KOPT-K1 (cell line): Measurements from ENCODE around the gene SPINK2.

ENCODE experiments used
- H3K27ac ChIP-seq: fragments of 200-600 bp; sonication (generic); 2 replicates; pipeline ENCODE4 v1.5.1; 2016; ENCODE audit warnings: antibody characterized with exemption, mild to moderate bottlenecking, low read depth, low read length; ENCODE audit not compliant: poor library complexity, severe bottlenecking
- H3K36me3 ChIP-seq: fragments of 200-600 bp; sonication (generic); 2 replicates; pipeline ENCODE4 v1.5.1; 2017; ENCODE audit warnings: antibody characterized with exemption, mild to moderate bottlenecking, low read length, moderate library complexity; ENCODE audit not compliant: insufficient read depth
- H3K9me3 ChIP-seq: fragments of 200-600 bp; sonication (generic); 2 replicates; pipeline ENCODE4 v1.5.1; 2017; ENCODE audit warnings: antibody characterized with exemption, low read length, mild to moderate bottlenecking; ENCODE audit not compliant: insufficient read depth, poor library complexity, severe bottlenecking

SPINK2 gene

DNA sequence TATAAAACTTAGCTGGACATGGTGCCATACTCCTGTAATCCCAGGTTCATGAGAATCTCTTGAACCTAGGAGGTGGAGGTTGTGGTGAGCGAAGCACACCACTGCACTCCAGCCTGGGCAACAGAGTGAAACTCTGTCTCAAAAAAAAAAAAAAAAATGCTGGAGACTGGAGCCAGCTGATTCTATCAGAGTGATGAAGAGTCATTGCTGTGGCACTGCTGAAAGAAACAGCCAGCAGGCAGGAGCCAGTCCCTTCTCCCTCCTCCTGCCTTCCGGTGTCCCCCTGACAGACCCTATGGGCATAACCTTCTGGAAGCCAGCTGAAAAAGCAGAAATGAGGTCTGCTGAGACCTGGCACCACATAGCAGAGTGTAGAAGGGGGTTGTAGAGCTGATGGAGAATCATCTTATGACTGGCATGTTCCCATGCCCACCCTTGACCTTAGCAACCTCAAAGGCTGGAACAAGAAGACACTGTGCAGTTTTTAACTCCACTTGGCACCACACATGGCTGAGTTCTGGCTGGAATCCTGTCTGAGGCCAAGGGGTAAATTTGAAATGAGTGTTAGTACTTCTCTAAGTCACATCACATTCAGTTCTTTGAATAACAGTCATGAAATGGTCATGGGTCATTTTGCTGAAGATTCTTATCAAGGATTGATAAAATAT lies 2.6 kb upstream of the SPINK2 start:
- H3K9me3 ChIP-seq, result peaks cover 8% of the 10 kb centered on the region
- H3K36me3 ChIP-seq, result no peaks in the 10 kb centered on the region
- H3K27ac ChIP-seq, result no peak overlapping the region

DNA sequence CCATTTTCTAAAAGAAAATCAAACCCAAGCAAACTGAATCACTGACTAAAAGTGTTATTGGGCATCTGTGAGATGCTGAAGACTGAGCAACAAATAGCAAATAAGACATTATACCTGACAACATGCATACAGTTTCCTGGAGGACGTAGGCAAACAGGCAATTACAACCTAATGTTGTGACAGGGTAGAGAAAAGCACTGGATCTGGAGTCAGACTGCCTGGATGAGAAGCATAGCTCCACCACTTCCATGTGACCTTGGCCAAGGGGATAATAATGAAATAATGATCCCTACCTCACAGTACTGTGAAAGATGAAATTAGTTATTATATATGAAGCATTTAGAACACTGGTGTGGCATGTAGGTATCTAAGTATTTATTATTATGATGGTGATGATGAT lies 2.7 kb downstream of the SPINK2 start:
- H3K9me3 ChIP-seq, result no peaks in the 10 kb centered on the region
- H3K36me3 ChIP-seq, result no peaks in the 10 kb centered on the region
- no peak overlapping the region for H3K27ac ChIP-seq

DNA sequence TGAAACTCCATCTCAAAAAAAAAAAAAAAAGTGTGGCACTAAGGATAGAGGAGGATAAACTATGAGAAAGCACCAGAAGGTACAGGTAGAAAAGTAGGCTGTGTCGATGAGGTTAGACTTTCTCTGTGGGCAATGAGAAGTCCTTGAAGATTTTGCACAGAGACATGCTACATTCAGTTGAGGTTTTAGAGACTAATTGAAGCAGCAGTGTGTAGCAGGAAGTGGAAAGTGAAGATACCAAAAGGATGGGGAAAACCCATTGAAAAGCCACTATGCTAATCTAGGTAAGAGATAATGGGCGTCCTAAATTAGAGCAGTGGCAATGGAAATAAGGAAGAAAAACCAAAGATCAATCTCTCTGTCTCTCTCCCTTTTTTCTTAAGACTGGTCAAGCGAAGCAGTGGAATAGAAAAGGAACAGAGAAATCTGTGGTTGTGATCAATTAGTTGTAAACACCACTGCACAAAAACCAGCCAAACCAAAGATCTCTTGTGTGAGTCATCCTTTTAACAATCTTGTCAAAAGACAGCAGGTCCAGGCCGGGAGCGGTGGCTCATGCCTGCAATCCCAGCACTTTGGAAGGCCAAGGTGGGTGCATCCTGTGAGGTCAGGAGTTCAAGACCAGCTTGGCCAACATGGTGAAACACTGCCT lies 3.5 kb downstream of the SPINK2 start:
- H3K27ac ChIP-seq, result no peak overlapping the region
- no peaks in the 10 kb centered on the region for H3K9me3 ChIP-seq

DNA sequence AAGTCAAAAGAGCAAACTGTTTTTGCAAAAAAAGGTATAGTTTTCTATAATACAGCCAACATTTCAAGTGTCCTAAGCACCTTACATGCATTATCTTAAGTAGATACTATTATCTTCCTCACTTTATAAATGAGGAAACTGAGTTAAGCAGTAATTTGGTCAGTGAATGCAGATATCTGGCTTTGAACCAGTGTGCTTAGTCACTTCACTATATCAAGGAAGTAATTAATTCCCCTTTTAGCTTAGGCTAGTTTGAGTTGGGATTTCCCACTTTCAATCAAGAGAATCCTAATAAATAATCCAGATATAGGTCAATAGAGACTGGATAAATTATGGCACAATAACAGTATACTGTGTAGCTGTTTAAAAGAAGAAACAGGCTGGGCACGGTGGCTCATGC lies 14.8 kb downstream of the SPINK2 start:
- H3K36me3 ChIP-seq, result no peaks in the 10 kb centered on the region
- no peak overlapping the region for H3K27ac ChIP-seq
- H3K9me3 ChIP-seq, result no peaks in the 10 kb centered on the region

More for the DNA sequence above, 3.5 kb downstream of the SPINK2 start:
- no peaks in the 10 kb centered on the region for H3K36me3 ChIP-seq

DNA sequence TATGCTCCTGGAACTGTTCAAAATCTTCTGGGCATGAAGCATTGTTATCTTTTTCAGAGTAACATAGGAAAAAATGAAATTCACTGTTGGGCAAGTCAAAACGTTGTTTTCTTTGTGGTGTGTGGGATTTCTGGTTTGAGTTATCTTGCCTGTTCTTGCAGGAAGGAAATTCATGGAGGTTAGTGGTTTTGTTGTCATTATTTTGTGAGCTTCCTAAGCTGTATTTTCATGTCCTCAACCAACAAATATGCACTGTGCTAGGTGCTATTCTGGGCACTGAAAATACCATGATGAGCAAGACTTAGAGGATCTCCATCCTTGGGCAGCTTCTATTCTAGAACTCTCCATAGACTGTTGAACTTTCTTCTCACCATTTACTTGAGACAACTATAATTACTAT lies 16.9 kb downstream of the SPINK2 start:
- Histone ChIP-seq H3K27ac (no peak overlapping the region), H3K36me3 (no peaks in the 10 kb centered on the region), H3K9me3 (no peaks in the 10 kb centered on the region)

DNA sequence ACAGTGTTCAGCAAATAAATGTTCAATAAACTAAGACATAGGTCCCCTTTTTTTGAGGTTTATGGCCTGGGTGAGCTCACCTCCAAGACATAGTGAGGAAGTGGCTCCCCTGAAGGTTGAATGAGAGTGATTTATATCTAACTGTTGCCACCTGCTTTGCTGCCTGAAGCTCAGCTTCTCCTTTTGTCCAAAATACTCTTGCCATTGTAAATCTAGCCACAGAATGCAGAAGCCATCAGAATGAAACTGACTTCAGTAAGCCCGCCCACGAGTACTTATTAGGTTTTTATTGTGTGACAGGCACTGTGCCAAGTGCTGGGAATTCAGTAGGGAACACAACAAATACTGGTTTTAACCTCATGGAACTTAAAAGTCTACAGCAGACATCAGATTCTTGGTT lies 18.0 kb downstream of the SPINK2 start:
- H3K27ac ChIP-seq, result no peak overlapping the region
- H3K36me3 ChIP-seq, result no peaks in the 10 kb centered on the region
- H3K9me3 ChIP-seq, result no peaks in the 10 kb centered on the region

DNA sequence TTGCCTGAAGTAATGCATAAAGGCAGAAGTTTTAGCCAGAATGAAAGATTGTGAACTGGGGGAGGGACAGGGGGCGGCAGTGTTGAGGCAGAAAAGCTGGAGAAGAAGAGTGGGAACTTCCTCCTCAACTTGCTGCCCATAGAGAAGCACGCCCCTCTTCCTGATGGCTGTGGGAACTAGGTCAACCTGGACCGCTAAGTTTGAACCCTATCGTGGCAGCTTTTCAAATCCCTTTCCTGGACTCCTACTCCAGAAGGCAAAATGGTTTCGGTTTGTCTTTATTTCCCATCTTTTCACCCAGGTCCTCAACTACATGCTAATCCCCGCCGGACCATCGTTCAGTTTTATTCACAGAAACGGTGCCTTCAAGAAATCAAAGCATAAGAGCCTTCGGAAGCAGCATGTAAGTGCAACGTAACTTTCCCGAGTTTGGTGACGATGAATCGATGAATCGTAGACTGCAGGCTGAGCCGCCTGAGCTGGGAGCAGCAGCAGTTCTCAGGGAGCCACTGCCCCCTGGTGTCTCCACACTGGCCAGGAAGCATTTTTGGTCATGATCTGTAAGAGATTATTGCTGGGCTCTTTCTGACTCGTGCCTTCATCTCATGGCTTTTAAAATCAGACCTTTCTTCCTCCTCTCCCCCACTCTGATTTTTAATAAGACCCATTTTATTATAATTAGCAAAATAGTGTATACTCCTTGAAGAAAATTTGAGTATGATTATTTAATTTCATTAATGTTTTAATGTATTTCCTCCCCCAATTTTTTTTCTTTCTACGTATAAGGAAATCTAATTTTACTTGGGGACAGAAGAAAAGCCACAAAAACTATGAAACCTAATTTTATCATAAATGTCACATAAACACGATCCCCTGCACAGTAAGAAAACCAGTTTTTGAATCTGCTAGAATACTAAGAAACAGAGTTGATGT lies 21.4 kb downstream of the SPINK2 start:
- no peaks in the 10 kb centered on the region for H3K9me3 ChIP-seq
- peak overlapping the region; percentile 47 for H3K27ac ChIP-seq
- H3K36me3 ChIP-seq, result no peaks in the 10 kb centered on the region

DNA sequence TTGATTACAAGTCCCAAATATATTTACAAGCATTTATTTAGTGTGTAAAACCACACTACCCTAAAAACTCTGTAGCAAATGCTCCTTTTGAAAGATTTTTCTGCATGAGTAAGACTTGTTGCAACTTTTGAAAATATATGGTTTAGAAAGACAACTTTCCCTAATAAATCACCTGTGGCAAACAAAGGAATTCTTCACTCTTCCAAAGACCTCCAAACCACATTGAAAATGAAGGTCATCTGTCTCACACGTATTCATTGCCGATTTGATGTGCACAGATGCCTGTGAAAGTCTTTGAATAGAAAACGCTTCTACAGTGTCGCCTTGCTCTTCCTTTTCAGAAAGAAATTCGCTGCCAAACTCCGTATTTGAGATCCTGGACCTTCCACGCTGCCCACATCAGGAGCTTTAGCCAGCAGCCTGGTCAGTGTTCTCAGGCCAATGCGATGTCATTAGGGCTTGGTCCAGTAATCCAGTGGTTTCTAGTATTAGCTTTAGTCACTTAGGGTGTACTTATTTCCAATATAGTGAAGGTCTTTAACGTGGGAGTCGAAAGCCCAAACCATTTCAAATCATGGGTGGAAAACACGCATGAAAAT lies 22.2 kb downstream of the SPINK2 start:
- H3K9me3 ChIP-seq, result no peaks in the 10 kb centered on the region
- no peak overlapping the region for H3K27ac ChIP-seq
- no peaks in the 10 kb centered on the region for H3K36me3 ChIP-seq

DNA sequence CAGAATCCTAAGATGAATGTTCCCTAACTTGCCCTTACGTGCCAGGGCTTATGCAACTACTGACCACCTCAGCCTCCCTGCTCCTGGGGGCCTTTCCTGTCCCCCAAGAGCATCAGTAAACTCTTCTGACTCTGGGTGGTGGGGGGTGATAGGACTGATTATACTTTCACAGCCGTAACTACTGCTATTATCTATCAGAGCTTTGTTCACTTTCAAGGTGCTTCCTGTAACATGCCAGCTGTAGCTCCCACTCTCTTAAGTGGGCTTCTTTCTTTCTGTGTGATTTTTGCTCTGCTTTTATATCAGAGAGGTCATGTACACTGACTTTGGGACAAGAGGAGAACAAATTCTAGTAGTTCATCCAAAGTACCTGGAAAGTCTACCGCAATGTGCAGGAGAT lies 25.3 kb downstream of the SPINK2 start:
- Histone ChIP-seq H3K9me3 (no peaks in the 10 kb centered on the region), H3K36me3 (no peaks in the 10 kb centered on the region)

DNA sequence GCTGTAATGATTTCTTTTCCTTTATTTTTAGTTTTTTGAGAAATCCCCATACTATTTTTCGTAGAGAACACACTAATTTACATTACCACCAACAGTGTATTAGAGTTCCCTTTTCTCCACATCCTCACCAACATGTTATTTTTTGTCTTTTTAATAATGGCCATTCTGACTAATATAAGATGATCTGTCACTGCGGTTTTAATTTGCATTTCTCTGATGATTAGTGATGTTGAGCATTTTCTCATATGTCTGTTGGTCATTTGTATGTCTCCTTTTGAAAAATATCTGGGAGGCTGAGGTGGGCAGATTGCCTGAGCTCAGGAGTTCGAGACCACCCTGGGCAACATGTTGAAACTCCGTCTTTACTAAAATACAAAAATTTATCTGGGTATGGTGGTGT lies 30.2 kb downstream of the SPINK2 start:
- H3K36me3 ChIP-seq, result no peaks in the 10 kb centered on the region
- no peaks in the 10 kb centered on the region for H3K9me3 ChIP-seq
- no peak overlapping the region for H3K27ac ChIP-seq

More for the DNA sequence above, 25.3 kb downstream of the SPINK2 start:
- H3K27ac ChIP-seq, result no peak overlapping the region

DNA sequence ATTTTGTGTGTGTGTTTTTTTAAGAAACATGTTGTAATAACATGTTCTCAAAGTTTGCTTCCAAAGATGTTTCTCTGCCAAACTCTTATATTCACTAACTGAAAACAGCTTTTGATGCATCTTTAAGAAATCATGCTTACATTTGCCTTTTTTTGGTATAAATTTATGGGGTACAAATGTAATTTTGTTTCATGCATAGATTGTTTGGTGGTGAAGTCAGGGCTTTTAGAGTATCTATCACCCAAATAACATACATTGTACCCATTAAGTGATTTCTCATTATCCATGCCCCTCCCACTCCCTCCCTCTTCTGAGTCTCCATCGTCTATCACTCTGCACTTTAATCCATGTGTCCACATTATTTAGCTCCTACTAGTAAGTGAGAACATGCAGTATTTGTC lies 30.8 kb downstream of the SPINK2 start:
- H3K36me3 ChIP-seq, result no peaks in the 10 kb centered on the region
- H3K9me3 ChIP-seq, result no peaks in the 10 kb centered on the region
- no peak overlapping the region for H3K27ac ChIP-seq

DNA sequence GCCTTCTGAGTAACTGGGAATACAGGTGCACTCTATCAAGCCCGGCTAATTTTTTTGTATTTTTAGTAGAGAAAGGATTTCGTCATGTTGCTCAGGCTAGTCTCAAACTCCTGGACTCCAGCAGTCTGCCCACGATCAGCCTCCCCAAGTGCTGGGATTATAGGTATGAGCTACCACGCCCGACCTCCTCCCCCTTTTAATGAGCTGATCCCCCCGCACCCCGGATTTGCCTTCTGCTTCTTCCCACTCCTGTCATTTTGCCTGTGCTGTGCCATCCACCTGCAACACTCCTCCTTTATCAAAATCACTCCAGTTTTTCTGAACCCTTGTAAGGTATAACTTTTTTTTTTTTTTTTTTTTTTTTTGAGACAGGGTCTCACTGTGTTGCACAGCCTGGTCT lies 33.4 kb downstream of the SPINK2 start:
- H3K27ac ChIP-seq, result no peak overlapping the region
- H3K36me3 ChIP-seq, result no peaks in the 10 kb centered on the region
- no peaks in the 10 kb centered on the region for H3K9me3 ChIP-seq

DNA sequence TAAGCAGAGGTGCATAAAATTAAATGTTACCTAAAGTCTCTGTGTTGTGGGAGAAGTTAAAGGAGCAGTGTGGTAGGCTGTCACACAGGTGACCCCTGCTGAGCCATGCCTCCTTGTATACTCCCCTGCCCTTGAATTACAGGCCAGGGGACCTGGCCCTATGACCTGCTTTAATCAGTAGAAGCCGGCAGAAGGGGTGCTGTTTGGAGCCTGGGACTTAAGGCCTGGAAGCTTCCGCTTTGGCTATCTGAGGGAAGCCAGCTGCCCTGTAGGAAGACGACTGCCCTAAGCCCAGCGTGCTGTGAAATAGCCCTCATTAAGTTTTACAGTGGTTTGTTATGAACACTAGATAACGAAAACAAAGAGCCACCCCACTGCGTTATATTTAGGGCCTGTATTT lies 34.1 kb downstream of the SPINK2 start:
- no peaks in the 10 kb centered on the region for H3K9me3 ChIP-seq
- no peaks in the 10 kb centered on the region for H3K36me3 ChIP-seq
- H3K27ac ChIP-seq, result no peak overlapping the region

DNA sequence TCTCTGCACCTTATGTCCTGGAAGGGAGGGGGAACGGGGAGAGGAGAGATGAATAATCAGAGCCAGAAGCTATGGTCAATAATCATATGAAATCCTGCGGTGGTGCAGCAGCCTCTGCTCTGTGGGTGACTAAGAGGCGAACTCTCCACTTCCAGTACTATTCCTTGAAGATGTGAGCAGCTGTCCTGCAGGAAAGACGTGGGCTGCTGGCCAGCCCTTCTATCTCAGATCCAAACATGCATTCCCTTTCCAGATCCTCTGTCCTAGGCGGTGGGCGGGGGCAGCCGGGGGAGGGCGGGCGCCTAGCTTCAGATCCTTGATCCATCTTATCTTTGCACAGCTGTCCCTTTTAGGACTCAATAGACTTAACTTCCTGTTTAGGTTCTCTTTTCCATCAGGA lies 34.5 kb downstream of the SPINK2 start:
- Histone ChIP-seq H3K36me3 (no peaks in the 10 kb centered on the region), H3K9me3 (no peaks in the 10 kb centered on the region)

DNA sequence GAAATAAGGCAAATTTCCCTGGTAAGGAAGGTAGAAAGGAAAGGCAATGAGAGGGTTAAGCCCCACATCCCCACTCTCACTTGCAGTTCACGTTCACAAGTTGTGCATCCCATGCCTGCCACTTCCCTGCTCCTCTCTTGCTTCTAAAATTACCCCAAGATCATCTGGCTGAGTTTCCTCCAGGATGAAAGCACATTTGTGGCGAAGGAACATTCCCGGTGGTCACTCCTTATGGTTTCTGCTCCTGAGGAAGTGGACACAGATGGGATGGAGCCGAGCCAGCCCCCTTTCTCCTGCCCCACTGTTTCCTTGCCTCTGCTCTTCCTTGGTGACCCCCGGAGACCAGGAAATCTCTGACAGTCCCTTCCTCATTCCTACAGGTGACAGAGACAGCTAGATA lies 37.5 kb downstream of the SPINK2 start:
- H3K36me3 ChIP-seq, result no peaks in the 10 kb centered on the region
- H3K27ac ChIP-seq, result no peak overlapping the region
- no peaks in the 10 kb centered on the region for H3K9me3 ChIP-seq

More for the DNA sequence above, 34.5 kb downstream of the SPINK2 start:
- H3K27ac ChIP-seq, result no peak overlapping the region
